ENCODE data around the gene TAGLN. TPM values are rescaled to one million over a fixed set of nuclear protein-coding genes. Genes with fewer than 3 reads are reported as not detected.

TAGLN gene
- 51.6 and 52.0 TPM in 2 replicates for total RNA-seq

DNA sequence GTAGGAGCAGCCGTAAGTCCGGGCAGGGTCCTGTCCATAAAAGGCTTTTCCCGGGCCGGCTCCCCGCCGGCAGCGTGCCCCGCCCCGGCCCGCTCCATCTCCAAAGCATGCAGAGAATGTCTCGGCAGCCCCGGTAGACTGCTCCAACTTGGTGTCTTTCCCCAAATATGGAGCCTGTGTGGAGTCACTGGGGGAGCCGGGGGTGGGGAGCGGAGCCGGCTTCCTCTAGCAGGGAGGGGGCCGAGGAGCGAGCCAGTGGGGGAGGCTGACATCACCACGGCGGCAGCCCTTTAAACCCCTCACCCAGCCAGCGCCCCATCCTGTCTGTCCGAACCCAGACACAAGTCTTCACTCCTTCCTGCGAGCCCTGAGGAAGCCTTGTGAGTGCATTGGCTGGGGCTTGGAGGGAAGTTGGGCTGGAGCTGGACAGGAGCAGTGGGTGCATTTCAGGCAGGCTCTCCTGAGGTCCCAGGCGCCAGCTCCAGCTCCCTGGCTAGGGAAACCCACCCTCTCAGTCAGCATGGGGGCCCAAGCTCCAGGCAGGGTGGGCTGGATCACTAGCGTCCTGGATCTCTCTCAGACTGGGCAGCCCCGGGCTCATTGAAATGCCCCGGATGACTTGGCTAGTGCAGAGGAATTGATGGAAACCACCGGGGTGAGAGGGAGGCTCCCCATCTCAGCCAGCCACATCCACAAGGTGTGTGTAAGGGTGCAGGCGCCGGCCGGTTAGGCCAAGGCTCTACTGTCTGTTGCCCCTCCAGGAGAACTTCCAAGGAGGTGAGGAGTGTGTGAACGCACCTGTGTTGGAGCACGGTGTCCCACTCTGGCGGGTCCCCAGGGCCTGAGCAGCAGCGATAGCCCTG, at the start of gene TAGLN:
Gene TAGLN (plus strand): TSS at position 318 of the 863 bp plus-strand sequence. CDS start 3,644 bp downstream, outside the sequence.

DNA sequence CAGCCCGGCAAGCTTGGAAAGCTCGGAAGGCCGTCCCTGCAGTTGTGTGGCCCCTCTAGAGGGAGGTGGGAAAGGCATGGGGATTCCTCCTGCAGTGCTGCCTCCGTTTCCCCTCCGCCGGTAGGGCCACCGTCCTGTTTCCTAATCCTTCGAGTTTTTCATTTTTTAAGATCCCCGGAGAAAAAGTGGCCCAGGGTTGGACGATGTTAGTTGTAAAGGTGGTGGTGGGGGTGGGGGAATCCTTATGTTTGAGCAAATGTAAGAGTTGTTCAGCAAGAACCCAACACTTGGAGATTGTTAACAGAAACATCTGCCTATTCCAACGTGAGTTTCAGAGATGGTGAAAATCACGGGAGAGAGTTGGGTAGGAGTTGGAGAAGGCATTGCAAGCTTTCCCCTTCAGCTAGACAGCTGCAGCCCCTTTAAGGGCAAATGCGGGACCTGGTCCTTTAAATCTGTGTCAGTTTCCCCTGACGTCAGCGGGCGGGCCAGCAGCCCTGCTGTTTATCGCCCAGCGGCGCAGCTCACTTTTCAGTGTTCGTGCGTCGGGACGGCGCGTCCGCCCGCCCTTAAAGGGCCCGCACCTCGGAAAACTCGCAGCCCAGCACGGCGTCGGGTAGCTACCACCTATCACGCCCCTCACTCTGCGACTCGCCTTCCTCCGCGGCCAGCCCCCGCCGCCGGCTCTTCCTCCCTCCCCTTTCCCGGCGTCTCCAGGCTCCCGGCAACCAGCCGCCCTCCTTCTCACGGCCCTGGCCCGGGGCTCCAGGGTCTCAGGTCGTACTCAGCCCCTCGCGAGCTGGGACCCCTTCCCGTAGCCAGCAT, 20.7 kb upstream of the TAGLN start, which contains the start of gene SIDT2:
Gene SIDT2 (plus strand): TSS at position 534 of the 825 bp plus-strand sequence. CDS start 521 bp downstream, outside the sequence.

DNA sequence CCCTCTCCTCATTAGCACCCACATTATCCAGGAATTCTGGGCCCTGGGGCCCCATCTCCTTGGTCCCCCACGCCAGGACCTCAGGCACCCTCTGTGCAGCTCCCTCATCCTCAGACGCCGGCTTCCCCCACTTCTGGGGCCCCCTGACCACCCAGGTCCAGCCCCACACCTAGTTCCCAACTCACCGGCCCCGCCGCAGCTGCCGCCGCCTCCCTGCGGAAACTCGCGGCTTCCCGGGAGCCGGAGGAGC, 32.6 kb downstream of the TAGLN start, which contains the start of gene PCSK7:
Gene PCSK7 (minus strand): TSS at position 232 of the 250 bp plus-strand sequence. CDS start 2,229 bp downstream, outside the sequence.

DNA sequence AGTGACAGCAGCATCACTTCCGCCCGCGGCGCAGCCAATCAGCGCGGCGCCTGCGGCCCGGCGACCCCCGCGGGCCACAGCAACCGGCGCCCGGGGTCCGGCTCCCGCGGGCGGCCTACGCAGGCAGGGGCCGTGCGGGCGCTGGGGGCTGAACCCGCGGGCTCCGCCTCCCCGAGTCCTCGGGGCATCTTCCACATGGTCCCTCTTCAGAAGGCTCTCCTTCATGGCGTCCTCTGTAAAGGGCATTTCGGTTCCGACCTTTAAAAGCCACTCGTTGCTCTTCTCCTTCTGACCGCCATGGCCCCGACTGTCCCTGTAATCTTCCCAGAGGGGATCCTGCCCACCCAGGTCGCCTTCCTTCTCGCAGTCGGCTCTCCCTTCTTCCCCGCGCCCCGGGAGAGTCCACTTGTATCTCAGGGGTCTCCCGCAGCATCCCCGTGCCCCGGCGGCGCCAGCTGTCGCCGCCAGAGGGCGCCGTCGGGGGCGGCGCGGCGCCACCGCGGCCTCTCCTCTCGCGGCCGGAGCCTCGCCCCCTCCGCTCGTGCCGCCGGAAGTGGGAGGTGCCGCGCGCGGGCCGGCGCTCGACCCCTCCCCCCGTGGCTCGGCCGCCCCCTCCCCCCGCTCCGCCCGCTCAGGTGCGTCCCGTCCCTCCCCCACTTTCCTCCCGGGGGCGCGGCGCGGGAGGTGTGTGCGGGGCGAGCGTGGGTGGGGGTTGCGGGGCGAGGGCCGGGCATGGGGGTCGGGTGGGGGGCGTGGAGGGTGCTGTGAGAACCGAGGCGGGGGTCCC, 33.1 kb downstream of the TAGLN start, which contains the start of gene RNF214:
Gene RNF214 (plus strand): TSS at position 580 of the 787 bp plus-strand sequence. CDS start 1,602 bp downstream, outside the sequence.

Other genes starting within 250 kb of the TAGLN start
- 6.4 and 12.2 TPM in 2 replicates for gene SIK3, start 100.9 kb upstream of the TAGLN start, total RNA-seq
- gene PAFAH1B2, start 55.1 kb upstream of the TAGLN start, total RNA-seq, result 73.8 and 104 TPM in 2 replicates
- gene SIDT2, start 20.6 kb upstream of the TAGLN start, total RNA-seq, result 10.5 and 14.0 TPM in 2 replicates
- 41.2 and 42.0 TPM in 2 replicates for gene PCSK7, start 32.7 kb downstream of the TAGLN start, total RNA-seq
- 3.6 and 7.0 TPM in 2 replicates for gene RNF214, start 33.3 kb downstream of the TAGLN start, total RNA-seq
- gene BACE1-AS, start 92.0 kb downstream of the TAGLN start, total RNA-seq, result 1.3 and 3.7 TPM in 2 replicates
- gene BACE1, start 116.9 kb downstream of the TAGLN start, total RNA-seq, result 12.3 and 13.1 TPM in 2 replicates
- 17.6 and 24.0 TPM in 2 replicates for gene CEP164, start 128.5 kb downstream of the TAGLN start, total RNA-seq